Cerebellar nuclear complex (tissue), 1 donor: ENCODE measurements around the gene RNASEL.

Experiments used
- DNase-seq, 2 experiments: peaks; one replicate each; lab custom pipeline; 2025; lab: John Stamatoyannopoulos, UW

The RNASEL gene

GRCh38 chr1:182620924-182621585 lies 32.0 kb upstream of the RNASEL start:
- no peak for DNase-seq

- no peak for DNase-seq
Measured at GRCh38 chr1:182617734-182618351, 28.8 kb upstream of the RNASEL start.

- no peak for DNase-seq
Measured at GRCh38 chr1:182617014-182617429, 28.0 kb upstream of the RNASEL start.

GRCh38 chr1:182616130-182617013 lies 27.3 kb upstream of the RNASEL start:
- DNase-seq: no peak

- peak in 1 of 2 experiments; percentile 9 for DNase-seq
Measured at GRCh38 chr1:182615468-182616129, 26.5 kb upstream of the RNASEL start.

GRCh38 chr1:182614796-182615454 lies 25.9 kb upstream of the RNASEL start:
- no peak for DNase-seq

- DNase-seq: no peak
Measured at GRCh38 chr1:182611787-182612186, 22.7 kb upstream of the RNASEL start.

GRCh38 chr1:182611326-182611725 lies 22.3 kb upstream of the RNASEL start:
- DNase-seq: no peak

GRCh38 chr1:182610606-182611194 lies 21.6 kb upstream of the RNASEL start:
- no peak for DNase-seq

GRCh38 chr1:182608845-182609610 lies 20.0 kb upstream of the RNASEL start:
- DNase-seq: no peak

GRCh38 chr1:182608236-182608635 lies 19.2 kb upstream of the RNASEL start:
- no peak for DNase-seq

- no peak for DNase-seq
Measured at GRCh38 chr1:182607566-182607965, 18.5 kb upstream of the RNASEL start.

GRCh38 chr1:182604175-182605164 lies 15.4 kb upstream of the RNASEL start, which contains the start of gene RGS16:
TSS of gene RGS16 (minus strand) at chr1:182604389. CDS start at chr1:182604259, 130 bp downstream.
- peak in 1 of 2 experiments; percentile 4 for DNase-seq

GRCh38 chr1:182603646-182604174 lies 14.7 kb upstream of the RNASEL start:
- no peak for DNase-seq

GRCh38 chr1:182602935-182603645 lies 14.0 kb upstream of the RNASEL start:
- DNase-seq: no peak

GRCh38 chr1:182601913-182602312 lies 12.9 kb upstream of the RNASEL start:
- DNase-seq: no peak

GRCh38 chr1:182601416-182601786 lies 12.3 kb upstream of the RNASEL start:
- DNase-seq: peak; percentile 16 to 85

GRCh38 chr1:182600745-182601415 lies 11.8 kb upstream of the RNASEL start:
- no peak for DNase-seq
